Lung (tissue), 12 donors: ENCODE measurements around the gene MRTFA. TPM values are rescaled to one million over a fixed set of nuclear protein-coding genes. Genes with fewer than 3 reads are reported as not detected.

Experiments used
- ATAC-seq: fragments of 200-7000 bp; cut with Tn5 transposase; one replicate; pipeline ENCODE4 v1.9.1; 2020; ENCODE audit warnings: moderate number of reproducible peaks; ENCODE audit not compliant: insufficient read depth, low FRiP score
- DNase-seq, 3 donors: peaks; one replicate each; pipeline ENCODE4 v3.0.0-alpha.2; 2013 to 2017
- H3K27ac ChIP-seq, 2 donors: one replicate each; pipeline ENCODE4 v1.5.1; 2013; ENCODE audit warnings: mild to moderate bottlenecking in 2 of 2, moderate library complexity in 2 of 2, control low read depth in 1 of 2, inconsistent platforms in 1 of 2, low read depth in 1 of 2, low read length in 1 of 2
- H3K27me3 ChIP-seq, 3 donors: one replicate each; pipeline ENCODE4 v1.5.1; 2013; ENCODE audit warnings: low read length in 2 of 3; ENCODE audit not compliant: control insufficient read depth in 3 of 3, insufficient read depth in 3 of 3
- H3K36me3 ChIP-seq, 4 donors: one replicate each; pipeline ENCODE4 v1.5.1; 2013; ENCODE audit warnings: low read length in 4 of 4, mild to moderate bottlenecking in 1 of 4, moderate library complexity in 1 of 4; ENCODE audit not compliant: control insufficient read depth in 4 of 4, insufficient read depth in 4 of 4
- H3K4me1 ChIP-seq, 5 donors: one replicate each; pipeline ENCODE4 v1.5.1; 2013; ENCODE audit warnings: low read length in 5 of 5, mild to moderate bottlenecking in 2 of 5, moderate library complexity in 1 of 5; ENCODE audit not compliant: control insufficient read depth in 5 of 5, insufficient read depth in 5 of 5
- H3K4me3 ChIP-seq: one replicate; pipeline ENCODE4 v1.5.1; 2013; ENCODE audit warnings: mild to moderate bottlenecking, control low read depth, moderate library complexity
- H3K9ac ChIP-seq, 2 donors: one replicate each; pipeline ENCODE4 v1.5.1; 2013; ENCODE audit warnings: low read length in 2 of 2, control low read depth in 1 of 2; ENCODE audit not compliant: insufficient read depth in 1 of 2
- H3K9me3 ChIP-seq, 4 donors: one replicate each; pipeline ENCODE4 v1.5.1; 2013; ENCODE audit warnings: low read length in 3 of 4, mild to moderate bottlenecking in 1 of 4, moderate library complexity in 1 of 4; ENCODE audit not compliant: control insufficient read depth in 4 of 4, insufficient read depth in 3 of 4
- WGBS, 2 donors: extraction: QIAGEN DNeasy Blood & Tissue Kit; methylation state at CpG; one replicate each; pipeline ENCODE4 v1.1.7; 2013; 5-methylcytosine and 5-hydroxymethylcytosine counted together
- polyA plus RNA-seq, 2 donors: library from polyadenylated mRNA; stranded (reverse); fragments of 200-250 nt; gene quantifications; one replicate each; pipeline ENCODE4 v1.2.1, GENCODE V29; 2013
- total RNA-seq, 2 donors: library from RNA; depleted of rRNA in 1 of 2; stranded (reverse); fragments of >200 nt in 1 of 2; gene quantifications; one replicate each; pipeline ENCODE4 v1.2.1, GENCODE V29; 2014 to 2021
- TF ChIP-seq, protein P1 (sequence below): IDR thresholded peaks from 2 replicates; pipeline ENCODE4 v1.5.1; 2012; ENCODE audit warnings: mild to moderate bottlenecking; ENCODE audit errors: control extremely low read depth, extremely low read depth
- donor health status: control.
- donor health status: control.
- donor health status: Bipolar disorder and iron deficiency.
- donor health status: healthy.
- donor health status: DM: yes; HTN: yes; CAD: no.

MRTFA gene
- total and polyA plus RNA-seq, 4 donors: 26.3 to 64.0 (median 40.1) TPM

GRCh38 chr22:40651057-40651456 lies 14.5 kb upstream of the MRTFA start:
- no peak overlapping the region for H3K4me3 ChIP-seq
- TF ChIP-seq, protein P1, sequence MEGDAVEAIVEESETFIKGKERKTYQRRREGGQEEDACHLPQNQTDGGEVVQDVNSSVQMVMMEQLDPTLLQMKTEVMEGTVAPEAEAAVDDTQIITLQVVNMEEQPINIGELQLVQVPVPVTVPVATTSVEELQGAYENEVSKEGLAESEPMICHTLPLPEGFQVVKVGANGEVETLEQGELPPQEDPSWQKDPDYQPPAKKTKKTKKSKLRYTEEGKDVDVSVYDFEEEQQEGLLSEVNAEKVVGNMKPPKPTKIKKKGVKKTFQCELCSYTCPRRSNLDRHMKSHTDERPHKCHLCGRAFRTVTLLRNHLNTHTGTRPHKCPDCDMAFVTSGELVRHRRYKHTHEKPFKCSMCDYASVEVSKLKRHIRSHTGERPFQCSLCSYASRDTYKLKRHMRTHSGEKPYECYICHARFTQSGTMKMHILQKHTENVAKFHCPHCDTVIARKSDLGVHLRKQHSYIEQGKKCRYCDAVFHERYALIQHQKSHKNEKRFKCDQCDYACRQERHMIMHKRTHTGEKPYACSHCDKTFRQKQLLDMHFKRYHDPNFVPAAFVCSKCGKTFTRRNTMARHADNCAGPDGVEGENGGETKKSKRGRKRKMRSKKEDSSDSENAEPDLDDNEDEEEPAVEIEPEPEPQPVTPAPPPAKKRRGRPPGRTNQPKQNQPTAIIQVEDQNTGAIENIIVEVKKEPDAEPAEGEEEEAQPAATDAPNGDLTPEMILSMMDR: no peak
- WGBS, 2 donors: 69 to 78% methylated on average over 2 of the region's 2 CpGs
- no peak for ATAC-seq
- H3K4me1 ChIP-seq: peaks cover 0 to 25% (median 10%) of the 10 kb centered on the region in 5 donors
- no peaks in the 10 kb centered on the region for H3K9me3 ChIP-seq
- peak overlapping the region in 1 of 2 donors; percentile 87 for H3K27ac ChIP-seq
- no peaks in the 10 kb centered on the region for H3K36me3 ChIP-seq
- H3K9ac ChIP-seq: peak overlapping the region in 1 of 2 donors; percentile 92
- DNase-seq: no peak
- no peaks in the 10 kb centered on the region for H3K27me3 ChIP-seq

DNA sequence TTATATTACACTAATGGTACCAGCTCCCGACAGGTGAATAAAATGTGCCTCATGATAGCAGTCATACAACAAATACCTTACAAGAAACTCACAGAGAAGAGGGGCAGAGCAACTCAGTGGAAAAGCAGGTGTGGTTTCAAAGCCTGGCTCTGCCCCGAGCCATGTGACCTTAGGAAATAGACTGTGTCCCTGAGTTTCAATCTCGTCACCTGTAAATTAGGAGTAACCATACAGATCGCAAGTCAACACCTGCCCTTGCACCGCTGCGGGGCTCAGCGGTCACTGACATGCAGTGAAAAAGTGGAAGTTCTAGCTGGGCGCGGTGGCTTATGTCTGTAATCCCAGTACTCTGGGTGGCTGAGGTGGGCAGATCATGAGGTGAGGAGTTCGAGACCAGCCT lies 11.9 kb upstream of the MRTFA start:
- no peaks in the 10 kb centered on the region for H3K9me3 ChIP-seq
- H3K27ac ChIP-seq: no peak overlapping the region
- H3K4me3 ChIP-seq: no peak overlapping the region
- no peaks in the 10 kb centered on the region for H3K27me3 ChIP-seq
- peaks cover 0 to 11% (median 6%) of the 10 kb centered on the region in 5 donors for H3K4me1 ChIP-seq
- no peak for DNase-seq
- H3K36me3 ChIP-seq: no peaks in the 10 kb centered on the region
- 94 to 96% methylated on average over 10 of the region's 10 CpGs for WGBS, 2 donors
- H3K9ac ChIP-seq: no peak overlapping the region
- ATAC-seq: no peak
- TF ChIP-seq, protein P1: no peak

- TF ChIP-seq, protein P1: no peak
- H3K9me3 ChIP-seq: no peaks in the 10 kb centered on the region
- H3K36me3 ChIP-seq: no peaks in the 10 kb centered on the region
- no peak overlapping the region for H3K4me3 ChIP-seq
- no peak overlapping the region for H3K27ac ChIP-seq
- H3K4me1 ChIP-seq: no peaks in the 10 kb centered on the region
- DNase-seq: no peak
- no peaks in the 10 kb centered on the region for H3K27me3 ChIP-seq
- ATAC-seq: no peak
- no peak overlapping the region for H3K9ac ChIP-seq
- 61 to 64% methylated on average over 4 of the region's 4 CpGs for WGBS, 2 donors
These were observed 9.2 kb upstream of the MRTFA start for GRCh38 chr22:40645579-40646197.

GRCh38 chr22:40642316-40642715 lies 5.8 kb upstream of the MRTFA start:
- DNase-seq: no peak
- Histone ChIP-seq H3K9me3 (no peaks in the 10 kb centered on the region), H3K9ac (no peak overlapping the region), H3K4me1 (peaks cover 0 to 6% (median 0%) of the 10 kb centered on the region in 5 donors), H3K27me3 (no peaks in the 10 kb centered on the region), H3K36me3 (no peaks in the 10 kb centered on the region), H3K27ac (no peak overlapping the region), H3K4me3 (no peak overlapping the region)
- ATAC-seq: no peak
- TF ChIP-seq, protein P1: no peak
- 88 to 94% methylated on average over 4 of the region's 4 CpGs for WGBS, 2 donors
